ENCODE data around the gene DCAF8. TPM values are rescaled to one million over a fixed set of nuclear protein-coding genes. Genes with fewer than 3 reads are reported as not detected.

DCAF8 gene
- total RNA-seq, 1 donor from 2014 or later = 172 TPM

GRCh38 chr1:160204526-160205241, 57.7 kb downstream of the DCAF8 start:
- no peaks in the 10 kb centered on the region for H3K27me3 Mint-ChIP-seq
- H3K36me3 Mint-ChIP-seq (ENCODE audit: low read depth) = peaks cover 32% of the 10 kb centered on the region
- intact Hi-C loops (cut with micrococcal nuclease) = loop anchor here (1.0 to 10.0 kb wide), 4 partner anchors 57 to 1500 kb away; partner anchors contain the start of gene FCRLA
- no peaks in the 10 kb centered on the region for H3K9me3 Mint-ChIP-seq
- POLR2A ChIA-PET = interaction anchor here (0.7 to 3.9 kb wide), 15 partner anchors 8 to 591 kb away, joined by 3 to 34 read pairs (median 5); partner anchors contain the start of genes DCAF8, IGSF8, LY9 and PEX19
- CTCF ChIA-PET = interaction anchor here (1.6 to 2.8 kb wide), 5 partner anchors 12 to 172 kb away, joined by 3 to 15 read pairs (median 13); no protein-coding TSS in a partner anchor
- DNase-seq (peak; percentile 48), ATAC-seq (ENCODE audit: low read depth) (peak; percentile 81)
- H3K4me1 Mint-ChIP-seq = peaks cover 64% of the 10 kb centered on the region
- peak overlapping the region; percentile 95 for H3K27ac Mint-ChIP-seq
- TF ChIP-seq CTCF (IDR thresholded peaks at IDR 0.05) = no peak
- H3K4me3 Mint-ChIP-seq = peak overlapping the region; percentile 85

- ATAC-seq (ENCODE audit: low read depth) (no peak), DNase-seq (no peak)
- Mint-ChIP-seq H3K27ac (no peak overlapping the region), H3K27me3 (no peaks in the 10 kb centered on the region), H3K4me3 (no peak overlapping the region), H3K36me3 (ENCODE audit: low read depth) (no peaks in the 10 kb centered on the region), H3K4me1 (peaks cover 30% of the 10 kb centered on the region), H3K9me3 (no peaks in the 10 kb centered on the region)
- ChIA-PET POLR2A (no interaction called here), CTCF (interaction anchor here (1.6 to 6.3 kb wide), 3 partner anchors 8 to 91 kb away, joined by 10 to 39 read pairs (median 13); no protein-coding TSS in a partner anchor)
- no peak for TF ChIP-seq CTCF (IDR thresholded peaks at IDR 0.05)
- intact Hi-C loops (cut with micrococcal nuclease) = loop anchor here (5.0 to 10.0 kb wide), 2 partner anchors 278 to 1504 kb away; partner anchors contain the start of gene FCRLA
Measured at GRCh38 chr1:160200786-160201185, 61.6 kb downstream of the DCAF8 start.

- intact Hi-C loops (cut with micrococcal nuclease) = loop anchor here (10.0 kb wide), 1 partner anchor 408 kb away; no protein-coding TSS in a partner anchor
Measured at GRCh38 chr1:160197231-160197630, 65.1 kb downstream of the DCAF8 start.

GRCh38 chr1:160196143-160196542, 66.2 kb downstream of the DCAF8 start:
- CTCF ChIA-PET = interaction anchor here (1.9 to 2.1 kb wide), 2 partner anchors 55 to 95 kb away, joined by 10 to 11 read pairs; no protein-coding TSS in a partner anchor
- ATAC-seq (ENCODE audit: low read depth) (no peak), DNase-seq (no peak)
- H3K4me3 Mint-ChIP-seq = no peak overlapping the region
- no peaks in the 10 kb centered on the region for H3K36me3 Mint-ChIP-seq (ENCODE audit: low read depth)
- TF ChIP-seq CTCF (IDR thresholded peaks at IDR 0.05) = no peak
- intact Hi-C loops (cut with micrococcal nuclease) = loop anchor here (10.0 kb wide), 1 partner anchor 409 kb away; no protein-coding TSS in a partner anchor
- H3K9me3 Mint-ChIP-seq = no peaks in the 10 kb centered on the region
- H3K27ac Mint-ChIP-seq = peak overlapping the region; percentile 21
- POLR2A ChIA-PET = no interaction called here
- H3K27me3 Mint-ChIP-seq = no peaks in the 10 kb centered on the region
- peaks cover 7% of the 10 kb centered on the region for H3K4me1 Mint-ChIP-seq

More at GRCh38 chr1:160197231-160197630, 65.1 kb downstream of the DCAF8 start:
- DNase-seq (no peak), ATAC-seq (ENCODE audit: low read depth) (no peak)
- Mint-ChIP-seq H3K4me1 (peaks cover 7% of the 10 kb centered on the region), H3K27ac (no peak overlapping the region), H3K27me3 (no peaks in the 10 kb centered on the region), H3K4me3 (no peak overlapping the region), H3K9me3 (no peaks in the 10 kb centered on the region), H3K36me3 (ENCODE audit: low read depth) (no peaks in the 10 kb centered on the region)
- CTCF ChIA-PET = interaction anchor here (6.3 kb wide), 1 partner anchor 94 kb away, joined by 39 read pairs; no protein-coding TSS in a partner anchor
- no peak for TF ChIP-seq CTCF (IDR thresholded peaks at IDR 0.05)
- POLR2A ChIA-PET = no interaction called here

GRCh38 chr1:160194737-160195059, 67.7 kb downstream of the DCAF8 start:
- ChIA-PET POLR2A (no interaction called here), CTCF (interaction anchor here (1.9 to 2.1 kb wide), 2 partner anchors 57 to 97 kb away, joined by 10 to 11 read pairs; no protein-coding TSS in a partner anchor)
- H3K4me1 Mint-ChIP-seq = peaks cover 3% of the 10 kb centered on the region
- ATAC-seq (ENCODE audit: low read depth) (no peak), DNase-seq (no peak)
- H3K9me3 Mint-ChIP-seq = no peaks in the 10 kb centered on the region
- TF ChIP-seq CTCF (IDR thresholded peaks at IDR 0.05) = no peak
- no peak overlapping the region for H3K4me3 Mint-ChIP-seq
- no peaks in the 10 kb centered on the region for H3K36me3 Mint-ChIP-seq (ENCODE audit: low read depth)
- no peak overlapping the region for H3K27ac Mint-ChIP-seq
- intact Hi-C loops (cut with micrococcal nuclease) = loop anchor here (2.0 to 10.0 kb wide), 2 partner anchors 94 to 410 kb away; no protein-coding TSS in a partner anchor
- no peaks in the 10 kb centered on the region for H3K27me3 Mint-ChIP-seq
